ENCODE data around the gene FHOD1. TPM values are rescaled to one million over a fixed set of nuclear protein-coding genes. Genes with fewer than 3 reads are reported as not detected.

FHOD1 gene
- total and polyA plus RNA-seq, 9 of the 15 experiments (the other 6 are each of a cell fraction or from before 2014, with no cell fraction given): 18.7 to 126 (median 32.3) TPM

DNA sequence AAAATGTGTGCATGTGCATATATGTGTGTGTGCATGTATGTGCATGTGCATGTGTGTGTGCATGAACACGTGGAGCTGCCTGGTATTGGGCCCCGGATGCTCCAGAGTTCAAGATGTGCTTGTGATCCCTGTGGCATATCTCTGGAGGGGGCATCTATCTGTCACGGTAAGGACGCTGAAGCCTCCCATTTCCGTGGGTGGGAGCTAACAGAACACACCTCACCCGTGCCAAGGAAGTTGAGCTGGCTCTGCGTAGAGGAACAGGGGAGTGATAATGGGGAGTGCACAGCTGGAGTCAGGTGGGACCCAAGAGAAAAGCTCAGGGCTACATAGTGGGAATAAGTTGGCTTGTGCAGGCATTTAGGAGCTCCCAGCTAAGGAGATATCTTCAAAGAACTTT is 35.6 kb downstream of the FHOD1 start (continued):
- TF ChIP-seq, protein P1, sequence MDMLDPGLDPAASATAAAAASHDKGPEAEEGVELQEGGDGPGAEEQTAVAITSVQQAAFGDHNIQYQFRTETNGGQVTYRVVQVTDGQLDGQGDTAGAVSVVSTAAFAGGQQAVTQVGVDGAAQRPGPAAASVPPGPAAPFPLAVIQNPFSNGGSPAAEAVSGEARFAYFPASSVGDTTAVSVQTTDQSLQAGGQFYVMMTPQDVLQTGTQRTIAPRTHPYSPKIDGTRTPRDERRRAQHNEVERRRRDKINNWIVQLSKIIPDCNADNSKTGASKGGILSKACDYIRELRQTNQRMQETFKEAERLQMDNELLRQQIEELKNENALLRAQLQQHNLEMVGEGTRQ (CRISPR knock-in tag; IDR thresholded peaks at IDR 0.05): no peak
- no peak for TF ChIP-seq ZNF584 (CRISPR knock-in tag; IDR thresholded peaks at IDR 0.05; ENCODE audit: low read depth)
- TF ChIP-seq, protein P2, sequence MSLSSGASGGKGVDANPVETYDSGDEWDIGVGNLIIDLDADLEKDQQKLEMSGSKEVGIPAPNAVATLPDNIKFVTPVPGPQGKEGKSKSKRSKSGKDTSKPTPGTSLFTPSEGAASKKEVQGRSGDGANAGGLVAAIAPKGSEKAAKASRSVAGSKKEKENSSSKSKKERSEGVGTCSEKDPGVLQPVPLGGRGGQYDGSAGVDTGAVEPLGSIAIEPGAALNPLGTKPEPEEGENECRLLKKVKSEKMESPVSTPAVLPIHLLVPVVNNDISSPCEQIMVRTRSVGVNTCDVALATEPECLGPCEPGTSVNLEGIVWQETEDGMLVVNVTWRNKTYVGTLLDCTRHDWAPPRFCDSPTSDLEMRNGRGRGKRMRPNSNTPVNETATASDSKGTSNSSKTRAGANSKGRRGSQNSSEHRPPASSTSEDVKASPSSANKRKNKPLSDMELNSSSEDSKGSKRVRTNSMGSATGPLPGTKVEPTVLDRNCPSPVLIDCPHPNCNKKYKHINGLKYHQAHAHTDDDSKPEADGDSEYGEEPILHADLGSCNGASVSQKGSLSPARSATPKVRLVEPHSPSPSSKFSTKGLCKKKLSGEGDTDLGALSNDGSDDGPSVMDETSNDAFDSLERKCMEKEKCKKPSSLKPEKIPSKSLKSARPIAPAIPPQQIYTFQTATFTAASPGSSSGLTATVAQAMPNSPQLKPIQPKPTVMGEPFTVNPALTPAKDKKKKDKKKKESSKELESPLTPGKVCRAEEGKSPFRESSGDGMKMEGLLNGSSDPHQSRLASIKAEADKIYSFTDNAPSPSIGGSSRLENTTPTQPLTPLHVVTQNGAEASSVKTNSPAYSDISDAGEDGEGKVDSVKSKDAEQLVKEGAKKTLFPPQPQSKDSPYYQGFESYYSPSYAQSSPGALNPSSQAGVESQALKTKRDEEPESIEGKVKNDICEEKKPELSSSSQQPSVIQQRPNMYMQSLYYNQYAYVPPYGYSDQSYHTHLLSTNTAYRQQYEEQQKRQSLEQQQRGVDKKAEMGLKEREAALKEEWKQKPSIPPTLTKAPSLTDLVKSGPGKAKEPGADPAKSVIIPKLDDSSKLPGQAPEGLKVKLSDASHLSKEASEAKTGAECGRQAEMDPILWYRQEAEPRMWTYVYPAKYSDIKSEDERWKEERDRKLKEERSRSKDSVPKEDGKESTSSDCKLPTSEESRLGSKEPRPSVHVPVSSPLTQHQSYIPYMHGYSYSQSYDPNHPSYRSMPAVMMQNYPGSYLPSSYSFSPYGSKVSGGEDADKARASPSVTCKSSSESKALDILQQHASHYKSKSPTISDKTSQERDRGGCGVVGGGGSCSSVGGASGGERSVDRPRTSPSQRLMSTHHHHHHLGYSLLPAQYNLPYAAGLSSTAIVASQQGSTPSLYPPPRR (CRISPR knock-in tag; IDR thresholded peaks at IDR 0.05; ENCODE audit: borderline replicate concordance): no peak
- no peak for TF ChIP-seq CBX3 (IDR thresholded peaks at IDR 0.05; ENCODE audit: borderline replicate concordance in 1 of 2, low read length in 2 of 2)
- TF ChIP-seq ZNF146 (CRISPR knock-in tag; IDR thresholded peaks at IDR 0.05; ENCODE audit: unreplicated experiment): no peak
- TF ChIP-seq ZC3H4 (CRISPR knock-in tag; IDR thresholded peaks at IDR 0.05; ENCODE audit: borderline replicate concordance): no peak
- TF ChIP-seq, protein P3, sequence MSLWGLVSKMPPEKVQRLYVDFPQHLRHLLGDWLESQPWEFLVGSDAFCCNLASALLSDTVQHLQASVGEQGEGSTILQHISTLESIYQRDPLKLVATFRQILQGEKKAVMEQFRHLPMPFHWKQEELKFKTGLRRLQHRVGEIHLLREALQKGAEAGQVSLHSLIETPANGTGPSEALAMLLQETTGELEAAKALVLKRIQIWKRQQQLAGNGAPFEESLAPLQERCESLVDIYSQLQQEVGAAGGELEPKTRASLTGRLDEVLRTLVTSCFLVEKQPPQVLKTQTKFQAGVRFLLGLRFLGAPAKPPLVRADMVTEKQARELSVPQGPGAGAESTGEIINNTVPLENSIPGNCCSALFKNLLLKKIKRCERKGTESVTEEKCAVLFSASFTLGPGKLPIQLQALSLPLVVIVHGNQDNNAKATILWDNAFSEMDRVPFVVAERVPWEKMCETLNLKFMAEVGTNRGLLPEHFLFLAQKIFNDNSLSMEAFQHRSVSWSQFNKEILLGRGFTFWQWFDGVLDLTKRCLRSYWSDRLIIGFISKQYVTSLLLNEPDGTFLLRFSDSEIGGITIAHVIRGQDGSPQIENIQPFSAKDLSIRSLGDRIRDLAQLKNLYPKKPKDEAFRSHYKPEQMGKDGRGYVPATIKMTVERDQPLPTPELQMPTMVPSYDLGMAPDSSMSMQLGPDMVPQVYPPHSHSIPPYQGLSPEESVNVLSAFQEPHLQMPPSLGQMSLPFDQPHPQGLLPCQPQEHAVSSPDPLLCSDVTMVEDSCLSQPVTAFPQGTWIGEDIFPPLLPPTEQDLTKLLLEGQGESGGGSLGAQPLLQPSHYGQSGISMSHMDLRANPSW (CRISPR knock-in tag; IDR thresholded peaks at IDR 0.05): no peak
- no peak for TF ChIP-seq STAT5B (CRISPR knock-in tag; IDR thresholded peaks at IDR 0.05)
- TF ChIP-seq, protein P4, sequence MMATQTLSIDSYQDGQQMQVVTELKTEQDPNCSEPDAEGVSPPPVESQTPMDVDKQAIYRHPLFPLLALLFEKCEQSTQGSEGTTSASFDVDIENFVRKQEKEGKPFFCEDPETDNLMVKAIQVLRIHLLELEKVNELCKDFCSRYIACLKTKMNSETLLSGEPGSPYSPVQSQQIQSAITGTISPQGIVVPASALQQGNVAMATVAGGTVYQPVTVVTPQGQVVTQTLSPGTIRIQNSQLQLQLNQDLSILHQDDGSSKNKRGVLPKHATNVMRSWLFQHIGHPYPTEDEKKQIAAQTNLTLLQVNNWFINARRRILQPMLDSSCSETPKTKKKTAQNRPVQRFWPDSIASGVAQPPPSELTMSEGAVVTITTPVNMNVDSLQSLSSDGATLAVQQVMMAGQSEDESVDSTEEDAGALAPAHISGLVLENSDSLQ (IDR thresholded peaks at IDR 0.05): no peak
- TF ChIP-seq, protein P5, sequence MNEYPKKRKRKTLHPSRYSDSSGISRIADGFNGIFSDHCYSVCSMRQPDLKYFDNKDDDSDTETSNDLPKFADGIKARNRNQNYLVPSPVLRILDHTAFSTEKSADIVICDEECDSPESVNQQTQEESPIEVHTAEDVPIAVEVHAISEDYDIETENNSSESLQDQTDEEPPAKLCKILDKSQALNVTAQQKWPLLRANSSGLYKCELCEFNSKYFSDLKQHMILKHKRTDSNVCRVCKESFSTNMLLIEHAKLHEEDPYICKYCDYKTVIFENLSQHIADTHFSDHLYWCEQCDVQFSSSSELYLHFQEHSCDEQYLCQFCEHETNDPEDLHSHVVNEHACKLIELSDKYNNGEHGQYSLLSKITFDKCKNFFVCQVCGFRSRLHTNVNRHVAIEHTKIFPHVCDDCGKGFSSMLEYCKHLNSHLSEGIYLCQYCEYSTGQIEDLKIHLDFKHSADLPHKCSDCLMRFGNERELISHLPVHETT (CRISPR knock-in tag; conservative IDR thresholded peaks at IDR 0.05 in 1 of 2, IDR thresholded peaks at IDR 0.05 in 1 of 2): no peak
- TF ChIP-seq FOXK1 (CRISPR knock-in tag; IDR thresholded peaks at IDR 0.05; ENCODE audit: borderline replicate concordance): no peak
- TF ChIP-seq, protein P6, sequence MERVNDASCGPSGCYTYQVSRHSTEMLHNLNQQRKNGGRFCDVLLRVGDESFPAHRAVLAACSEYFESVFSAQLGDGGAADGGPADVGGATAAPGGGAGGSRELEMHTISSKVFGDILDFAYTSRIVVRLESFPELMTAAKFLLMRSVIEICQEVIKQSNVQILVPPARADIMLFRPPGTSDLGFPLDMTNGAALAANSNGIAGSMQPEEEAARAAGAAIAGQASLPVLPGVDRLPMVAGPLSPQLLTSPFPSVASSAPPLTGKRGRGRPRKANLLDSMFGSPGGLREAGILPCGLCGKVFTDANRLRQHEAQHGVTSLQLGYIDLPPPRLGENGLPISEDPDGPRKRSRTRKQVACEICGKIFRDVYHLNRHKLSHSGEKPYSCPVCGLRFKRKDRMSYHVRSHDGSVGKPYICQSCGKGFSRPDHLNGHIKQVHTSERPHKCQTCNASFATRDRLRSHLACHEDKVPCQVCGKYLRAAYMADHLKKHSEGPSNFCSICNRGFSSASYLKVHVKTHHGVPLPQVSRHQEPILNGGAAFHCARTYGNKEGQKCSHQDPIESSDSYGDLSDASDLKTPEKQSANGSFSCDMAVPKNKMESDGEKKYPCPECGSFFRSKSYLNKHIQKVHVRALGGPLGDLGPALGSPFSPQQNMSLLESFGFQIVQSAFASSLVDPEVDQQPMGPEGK (CRISPR knock-in tag; IDR thresholded peaks at IDR 0.05; ENCODE audit: borderline replicate concordance): no peak

All from K562 (cell line).